Gastroesophageal sphincter (tissue), 3 donors: ENCODE measurements around the gene RAB33B.

Experiments used
- EP300 ChIP-seq: sonication (generic); formaldehyde crosslinking; IDR thresholded peaks from one replicate; pipeline ENCODE4 v1.6.1; 2017; ENCODE audit warnings: antibody characterized with exemption, mild to moderate bottlenecking
- POLR2A ChIP-seq, 2 donors: fragments of 450-650 bp; IDR thresholded peaks; one replicate each; pipeline ENCODE4 v1.6.1; 2017; ENCODE audit warnings: antibody characterized with exemption in 2 of 2, mild to moderate bottlenecking in 2 of 2, moderate library complexity in 1 of 2
- POLR2AphosphoS5 ChIP-seq: sonication (generic); formaldehyde crosslinking; IDR thresholded peaks from one replicate; pipeline ENCODE4 v1.6.1; 2017; ENCODE audit warnings: antibody characterized with exemption
- TF ChIP-seq, protein P1 (sequence below), 4 experiments: fragments of 200-600 bp in 2 of 4; fragments of 450-650 bp in 2 of 4; sonication (generic) in 1 of 4; IDR thresholded peaks; one replicate each; pipeline ENCODE4 v1.5.1; 2017 to 2019; ENCODE audit warnings: antibody characterized with exemption in 4 of 4, mild to moderate bottlenecking in 2 of 4, moderate library complexity in 2 of 4

DNA sequence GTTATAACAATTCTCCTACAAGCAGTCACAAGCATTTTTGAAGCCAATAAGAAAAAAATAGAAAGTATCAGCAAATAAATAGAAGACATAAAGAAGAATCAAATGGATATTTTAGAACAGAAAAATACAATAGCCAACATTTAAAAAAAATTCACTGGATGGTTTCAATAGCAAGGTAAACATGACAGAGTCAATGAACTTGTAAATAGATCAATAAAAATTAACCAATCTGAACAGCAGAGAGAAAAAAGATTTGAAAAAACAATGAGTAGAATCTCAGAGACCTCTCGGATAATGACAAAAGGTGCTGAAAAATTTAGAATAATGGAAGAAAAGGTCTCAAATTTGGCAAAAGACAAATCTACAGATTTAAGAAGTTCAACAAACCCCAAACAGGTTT is 33.3 kb upstream of the RAB33B start:
- TF ChIP-seq, protein P1, sequence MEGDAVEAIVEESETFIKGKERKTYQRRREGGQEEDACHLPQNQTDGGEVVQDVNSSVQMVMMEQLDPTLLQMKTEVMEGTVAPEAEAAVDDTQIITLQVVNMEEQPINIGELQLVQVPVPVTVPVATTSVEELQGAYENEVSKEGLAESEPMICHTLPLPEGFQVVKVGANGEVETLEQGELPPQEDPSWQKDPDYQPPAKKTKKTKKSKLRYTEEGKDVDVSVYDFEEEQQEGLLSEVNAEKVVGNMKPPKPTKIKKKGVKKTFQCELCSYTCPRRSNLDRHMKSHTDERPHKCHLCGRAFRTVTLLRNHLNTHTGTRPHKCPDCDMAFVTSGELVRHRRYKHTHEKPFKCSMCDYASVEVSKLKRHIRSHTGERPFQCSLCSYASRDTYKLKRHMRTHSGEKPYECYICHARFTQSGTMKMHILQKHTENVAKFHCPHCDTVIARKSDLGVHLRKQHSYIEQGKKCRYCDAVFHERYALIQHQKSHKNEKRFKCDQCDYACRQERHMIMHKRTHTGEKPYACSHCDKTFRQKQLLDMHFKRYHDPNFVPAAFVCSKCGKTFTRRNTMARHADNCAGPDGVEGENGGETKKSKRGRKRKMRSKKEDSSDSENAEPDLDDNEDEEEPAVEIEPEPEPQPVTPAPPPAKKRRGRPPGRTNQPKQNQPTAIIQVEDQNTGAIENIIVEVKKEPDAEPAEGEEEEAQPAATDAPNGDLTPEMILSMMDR (IDR thresholded peaks at IDR 0.05) = no peak
- TF ChIP-seq EP300 (no peak), POLR2AphosphoS5 (no peak), POLR2A (IDR thresholded peaks at IDR 0.05) (no peak)
